A549 (cell line): ENCODE measurements around the gene MRPL55. TPM values are rescaled to one million over a fixed set of nuclear protein-coding genes. Genes with fewer than 3 reads are reported as not detected.

Source experiments
- ATAC-seq, 2 experiments: fragments of 200-7000 bp in 1 of 2; fragments of >200 bp in 1 of 2; cut with Nextera tagmentation in 1 of 2; cut with Tn5 transposase in 1 of 2; 3 replicates each; pipeline versions ENCODE4 v1.8.0 to v1.9.1; 2018 to 2020; ENCODE audit warnings: mild to moderate bottlenecking in 1 of 2, moderate library complexity in 1 of 2
- CTCF ChIA-PET: fragments of 300-600 bp; sonication (Branson Sonifier 250); formaldehyde crosslinking; extraction: SDS; loops from one replicate; lab custom pipeline; 2021; ENCODE audit warnings: antibody characterized with exemption, inconsistent platforms; lab: Yijun Ruan, JAX
- POLR2A ChIA-PET: fragments of 350-600 bp; formaldehyde crosslinking; extraction: SDS; loops from one replicate; lab custom pipeline; 2021; ENCODE audit warnings: antibody characterized with exemption, inconsistent platforms; lab: Yijun Ruan, JAX
- DNase-seq, 2 experiments: peaks; one replicate each; pipeline versions ENCODE4 v3.0.0 to v3.0.0-alpha.2; 2011 to 2016; ENCODE audit warnings: low read depth in 1 of 2, low spot score in 1 of 2
- FAIRE-seq: peaks from 2 replicates; lab custom pipeline; 2011; peaks lifted over from hg19 to GRCh38; lab: Jason Lieb, UNC
- H3K27ac ChIP-seq, 2 experiments: fragments of >200 bp; sonication (Bioruptor Twin); formaldehyde crosslinking; 3 replicates each; pipeline ENCODE4 v1.5.1; 2016 to 2017
- H3K4me1 ChIP-seq: fragments of >200 bp; sonication (Bioruptor Twin); formaldehyde crosslinking; 3 replicates; pipeline ENCODE4 v1.6.1; 2016
- H3K4me2 ChIP-seq: fragments of >200 bp; sonication (Bioruptor Twin); formaldehyde crosslinking; 3 replicates; pipeline ENCODE4 v1.6.1; 2016
- H3K4me3 ChIP-seq: fragments of >200 bp; sonication (Bioruptor Twin); formaldehyde crosslinking; 3 replicates; pipeline ENCODE4 v1.5.1; 2016
- H3K9me3 ChIP-seq: fragments of >200 bp; sonication (Bioruptor Twin); formaldehyde crosslinking; 3 replicates; pipeline ENCODE4 v1.6.1; 2016
- BCL3 ChIP-seq: fragments of >200 bp; sonication (Bioruptor Twin); formaldehyde crosslinking; IDR thresholded peaks from 3 replicates; pipeline ENCODE4 v1.6.1; 2016
- BHLHE40 ChIP-seq: IDR thresholded peaks from 2 replicates; pipeline ENCODE4 v1.6.1; 2012; ENCODE audit warnings: low read depth, low read length, inconsistent platforms
- EHF ChIP-seq: fragments of 250-450 bp; sonication (Bioruptor Pico); IDR thresholded peaks from 2 replicates; pipeline ENCODE4 v1.5.0; 2020; ENCODE audit warnings: mild to moderate bottlenecking
- FOXS1 ChIP-seq: fragments of 250-450 bp; sonication (Bioruptor Pico); IDR thresholded peaks from 2 replicates; pipeline ENCODE4 v1.5.0; 2020; ENCODE audit warnings: mild to moderate bottlenecking, moderate library complexity
- GATA3 ChIP-seq: IDR thresholded peaks from 2 replicates; pipeline ENCODE4 v1.6.1; 2012; ENCODE audit warnings: borderline replicate concordance
- HDAC2 ChIP-seq: fragments of 200-600 bp; sonication (generic); IDR thresholded peaks from 2 replicates; pipeline ENCODE4 v1.6.1; 2016
- HMGXB4 ChIP-seq: fragments of 250-450 bp; sonication (Bioruptor Pico); IDR thresholded peaks from 2 replicates; pipeline ENCODE4 v1.5.0; 2021; ENCODE audit warnings: mild to moderate bottlenecking, moderate library complexity, borderline replicate concordance
- JUN ChIP-seq, 2 experiments: fragments of >200 bp; sonication (Bioruptor Twin); formaldehyde crosslinking; IDR thresholded peaks; 2 replicates in 1 of 2; 3 replicates in 1 of 2; pipeline ENCODE4 v1.6.1; 2016 to 2017
- KDM5A ChIP-seq: fragments of 200-600 bp; sonication (generic); IDR thresholded peaks from 2 replicates; pipeline ENCODE4 v1.6.1; 2016; ENCODE audit warnings: antibody characterized with exemption, mild to moderate bottlenecking
- MAZ ChIP-seq: fragments of 150-350 bp; IDR thresholded peaks from 2 replicates; pipeline ENCODE4 v1.6.1; 2014; ENCODE audit warnings: antibody characterized with exemption, low read depth, low read length, borderline replicate concordance
- MYC ChIP-seq: IDR thresholded peaks from 2 replicates; pipeline ENCODE4 v1.6.1; 2012; ENCODE audit warnings: mild to moderate bottlenecking, inconsistent platforms, low read length, improper control_type of control experiment, borderline replicate concordance
- PBX3 ChIP-seq: IDR thresholded peaks from 2 replicates; pipeline ENCODE4 v1.6.1; 2012
- PHF8 ChIP-seq: fragments of 200-600 bp; sonication (generic); IDR thresholded peaks from 2 replicates; pipeline ENCODE4 v1.6.1; 2016; ENCODE audit warnings: low read depth, mild to moderate bottlenecking, antibody characterized with exemption, moderate library complexity, borderline replicate concordance
- POLR2A ChIP-seq: IDR thresholded peaks from 2 replicates; pipeline ENCODE4 v1.6.1; 2012; ENCODE audit warnings: mild to moderate bottlenecking, low read length
- RARB ChIP-seq: fragments of 250-450 bp; sonication (Bioruptor Pico); IDR thresholded peaks from 2 replicates; pipeline ENCODE4 v1.8.0; 2021; ENCODE audit warnings: mild to moderate bottlenecking, moderate library complexity
- RFX5 ChIP-seq: fragments of 450-650 bp; IDR thresholded peaks from 2 replicates; pipeline ENCODE4 v1.7.1; 2014; ENCODE audit warnings: antibody characterized with exemption, mild to moderate bottlenecking, moderate library complexity
- SMC3 ChIP-seq: fragments of >200 bp; sonication (Bioruptor Twin); formaldehyde crosslinking; IDR thresholded peaks from 3 replicates; pipeline ENCODE4 v1.6.1; 2018; ENCODE audit warnings: inconsistent platforms
- TP53 ChIP-seq: fragments of 250-450 bp; sonication (Bioruptor Pico); IDR thresholded peaks from 2 replicates; pipeline ENCODE4 v1.5.0; 2021; ENCODE audit warnings: mild to moderate bottlenecking, moderate library complexity
- WGBS: methylation state at CpG from one replicate; pipeline ENCODE4 v1.1.6; 2017; ENCODE audit errors: missing lambda C conversion rate; 5-methylcytosine and 5-hydroxymethylcytosine counted together
- polyA plus RNA-seq, 4 experiments: library from polyadenylated mRNA; depleted of rRNA in 3 of 4; stranded (reverse); fragments of >200 nt; fragmentation: RNase III in 1 of 4; extraction: RNeasy Plus Mini Kit Qiagen cat#74134 plus additional on column Dnase treatment in 1 of 4; gene quantifications; 2 replicates in 3 of 4; 3 replicates in 1 of 4; pipeline ENCODE4 v1.2.3, GENCODE V29; 2011 to 2017
- TF ChIP-seq, protein P1 (sequence below): fragments of >200 bp; sonication (Bioruptor Twin); formaldehyde crosslinking; IDR thresholded peaks from 3 replicates; pipeline ENCODE4 v1.5.1; 2016
- TF ChIP-seq, protein P2 (sequence below): IDR thresholded peaks from 2 replicates; pipeline ENCODE4 v1.6.1; 2012

The MRPL55 gene
- polyA plus RNA-seq, 2 of the 4 experiments (the other 2 are of a cell fraction) = 54.2 to 80.0 TPM

DNA sequence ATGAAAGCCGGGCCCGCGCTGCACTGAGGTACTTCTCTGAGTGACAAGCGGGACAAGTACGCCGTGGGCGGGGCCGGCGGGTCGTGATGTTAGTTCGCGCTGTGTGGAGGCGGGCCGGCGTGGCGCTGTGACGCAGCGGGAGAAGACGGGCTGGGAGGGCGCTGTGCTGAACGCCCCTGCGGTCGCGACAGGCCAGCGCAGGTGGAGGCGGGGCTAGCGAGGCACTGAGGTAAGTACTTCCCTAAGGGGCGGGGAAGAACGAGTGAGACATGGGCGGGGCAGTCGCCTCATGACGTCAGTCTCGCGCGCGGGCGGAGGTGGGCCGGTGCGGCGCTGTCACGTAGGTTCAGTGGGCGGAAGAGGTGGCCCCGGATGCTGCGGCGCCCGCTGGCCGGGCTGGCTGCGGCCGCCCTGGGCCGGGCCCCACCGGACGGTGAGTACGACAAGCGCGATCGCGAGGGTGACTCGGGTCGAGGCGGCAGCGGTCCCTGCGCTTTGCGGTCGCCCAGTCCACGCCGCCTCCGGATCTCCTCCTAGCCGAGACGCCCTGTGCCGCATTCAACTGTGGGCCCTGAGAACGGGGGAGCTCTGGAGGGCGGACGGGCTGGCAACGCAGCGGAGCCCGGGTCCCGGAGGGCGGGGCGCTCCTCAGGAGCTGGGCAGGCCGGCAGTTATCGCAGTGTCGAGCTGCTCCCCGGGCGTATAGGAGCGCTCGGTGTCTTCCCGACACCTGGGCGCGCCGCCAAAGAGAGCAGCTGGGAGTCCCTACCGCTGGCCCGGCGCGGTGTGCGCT, 31.0 kb upstream of the MRPL55 start, which contains the start of gene GUK1:
TSS of gene GUK1 (plus strand) at position 349 of the 793 bp plus-strand sequence. CDS start at position 373, 24 bp downstream.
- WGBS = under 1% methylated on average over 44 of the region's 95 CpGs
- H3K9me3 ChIP-seq = no peaks in the 10 kb centered on the region
- ChIA-PET CTCF (interaction anchor here (0.7 to 2.1 kb wide), 3 partner anchors 9 to 355 kb away, joined by 3 to 9 read pairs (median 5); no protein-coding TSS in a partner anchor), POLR2A (interaction anchor here (0.8 to 1.3 kb wide), 2 partner anchors 25 to 31 kb away, joined by 3 to 19 read pairs; partner anchors contain the start of genes IBA57 and MRPL55)
- peak within 1 kb of the TSS; percentile 85 for H3K4me3 ChIP-seq
- TF ChIP-seq MAZ = 0 out of 2 replicates have a peak, but pooled peaks have one; percentile 34
- TF ChIP-seq, protein P1, sequence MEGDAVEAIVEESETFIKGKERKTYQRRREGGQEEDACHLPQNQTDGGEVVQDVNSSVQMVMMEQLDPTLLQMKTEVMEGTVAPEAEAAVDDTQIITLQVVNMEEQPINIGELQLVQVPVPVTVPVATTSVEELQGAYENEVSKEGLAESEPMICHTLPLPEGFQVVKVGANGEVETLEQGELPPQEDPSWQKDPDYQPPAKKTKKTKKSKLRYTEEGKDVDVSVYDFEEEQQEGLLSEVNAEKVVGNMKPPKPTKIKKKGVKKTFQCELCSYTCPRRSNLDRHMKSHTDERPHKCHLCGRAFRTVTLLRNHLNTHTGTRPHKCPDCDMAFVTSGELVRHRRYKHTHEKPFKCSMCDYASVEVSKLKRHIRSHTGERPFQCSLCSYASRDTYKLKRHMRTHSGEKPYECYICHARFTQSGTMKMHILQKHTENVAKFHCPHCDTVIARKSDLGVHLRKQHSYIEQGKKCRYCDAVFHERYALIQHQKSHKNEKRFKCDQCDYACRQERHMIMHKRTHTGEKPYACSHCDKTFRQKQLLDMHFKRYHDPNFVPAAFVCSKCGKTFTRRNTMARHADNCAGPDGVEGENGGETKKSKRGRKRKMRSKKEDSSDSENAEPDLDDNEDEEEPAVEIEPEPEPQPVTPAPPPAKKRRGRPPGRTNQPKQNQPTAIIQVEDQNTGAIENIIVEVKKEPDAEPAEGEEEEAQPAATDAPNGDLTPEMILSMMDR = peak; percentile 19; the same call in 2 of the 3 replicates
- no peak for TF ChIP-seq FOXS1 (CRISPR knock-in tag)
- TF ChIP-seq, protein P2, sequence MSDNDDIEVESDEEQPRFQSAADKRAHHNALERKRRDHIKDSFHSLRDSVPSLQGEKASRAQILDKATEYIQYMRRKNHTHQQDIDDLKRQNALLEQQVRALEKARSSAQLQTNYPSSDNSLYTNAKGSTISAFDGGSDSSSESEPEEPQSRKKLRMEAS = peak; percentile 67; the same call in 1 of the 2 replicates
- TF ChIP-seq HMGXB4 (CRISPR knock-in tag) = no peak; the same call in 1 of the 2 replicates
- no peak for TF ChIP-seq EHF (CRISPR knock-in tag)
- 0 out of 2 replicates have a peak, but pooled peaks have one; percentile 19 for TF ChIP-seq MYC
- TF ChIP-seq TP53 (CRISPR knock-in tag) = no peak
- peak in 1 of 2 experiments; percentile 68; a peak in 2 of 5 replicates for TF ChIP-seq JUN (IDR thresholded peaks at IDR 0.05)
- TF ChIP-seq KDM5A = 0 out of 2 replicates have a peak, but pooled peaks have one; percentile 54
- TF ChIP-seq SMC3 = 0 out of 3 replicates have a peak, but pooled peaks have one; percentile 7
- TF ChIP-seq POLR2A = peak; percentile 93
- no peak for TF ChIP-seq RARB (CRISPR knock-in tag)
- TF ChIP-seq RFX5 = peak; percentile 76; the same call in 1 of the 2 replicates
- no peak for TF ChIP-seq BHLHE40
- TF ChIP-seq PBX3 = peak; percentile 83
- TF ChIP-seq PHF8 = peak; percentile 99
- no peak for TF ChIP-seq HDAC2
- FAIRE-seq (peak; percentile 36), ATAC-seq (peak; percentile 92 to 95), DNase-seq (peak; percentile 97 to 100)
- peak within 1 kb of the TSS; percentile 95 for H3K4me2 ChIP-seq
- H3K27ac ChIP-seq = peak within 1 kb of the TSS; percentile 84 to 94
- H3K4me1 ChIP-seq = peaks cover 14% of the 10 kb centered on the region

GRCh38 chr1:228139406-228139930, 30.4 kb upstream of the MRPL55 start:
- 17% methylated on average over 30 of the region's 30 CpGs for WGBS
- no peak for ATAC-seq
- peak overlapping the region; percentile 84 to 89 for H3K27ac ChIP-seq
- peak; percentile 62 for TF ChIP-seq POLR2A
- 0 out of 3 replicates have a peak, but pooled peaks have one; percentile 30 for TF ChIP-seq BCL3
- no peak for TF ChIP-seq GATA3
- TF ChIP-seq JUN (IDR thresholded peaks at IDR 0.05) = peak in 1 of 2 experiments; percentile 34; a peak in 2 of 5 replicates
- TF ChIP-seq PHF8 = peak; percentile 44; the same call in 1 of the 2 replicates
- no peaks in the 10 kb centered on the region for H3K9me3 ChIP-seq
- peak overlapping the region; percentile 88 for H3K4me2 ChIP-seq
- POLR2A ChIA-PET = no interaction called here
- DNase-seq = no peak
- peak overlapping the region; percentile 65 for H3K4me3 ChIP-seq
- FAIRE-seq = no peak
- peaks cover 14% of the 10 kb centered on the region for H3K4me1 ChIP-seq
- CTCF ChIA-PET = interaction anchor here (0.9 to 2.1 kb wide), 3 partner anchors 9 to 253 kb away, joined by 3 to 9 read pairs (median 3); no protein-coding TSS in a partner anchor
